Chondrocyte (in vitro differentiated cells): Measurements from ENCODE around the gene KIF21A. TPM values are rescaled to one million over a fixed set of nuclear protein-coding genes. Genes with fewer than 3 reads are reported as not detected.

Experiments
- DNase-seq: peaks from one replicate; pipeline ENCODE4 v3.0.0; 2021; ENCODE audit warnings: mixed read lengths, low spot score
- H3K27ac Mint-ChIP-seq: one replicate; pipeline ENCODE4 v1.8.0; 2021; ENCODE audit warnings: mild to moderate bottlenecking, moderate library complexity, mixed read lengths; ENCODE audit not compliant: unreplicated experiment
- H3K27me3 Mint-ChIP-seq: 2 replicates; pipeline ENCODE4 v1.8.0; 2021; ENCODE audit warnings: low read depth, mixed read lengths
- H3K36me3 Mint-ChIP-seq: 2 replicates; pipeline ENCODE4 v1.8.0; 2021; ENCODE audit warnings: low read depth, mixed read lengths
- H3K4me1 Mint-ChIP-seq: 2 replicates; pipeline ENCODE4 v1.8.0; 2021; ENCODE audit warnings: low read depth, mild to moderate bottlenecking, mixed read lengths
- H3K4me3 Mint-ChIP-seq: one replicate; pipeline ENCODE4 v1.8.0; 2021; ENCODE audit warnings: mild to moderate bottlenecking, moderate library complexity, mixed read lengths; ENCODE audit not compliant: unreplicated experiment
- H3K9me3 Mint-ChIP-seq: 2 replicates; pipeline ENCODE4 v1.8.0; 2021; ENCODE audit warnings: low read depth, mixed read lengths
- total RNA-seq: library from RNA; stranded (reverse); gene quantifications from 3 replicates; pipeline ENCODE4 v1.2.1, GENCODE V29; 2021
- TF ChIP-seq, protein P1 (sequence below): fragments of 200-600 bp; sonication (generic); IDR thresholded peaks from 2 replicates; pipeline ENCODE4 v1.5.0; 2021; ENCODE audit warnings: antibody characterized with exemption, mild to moderate bottlenecking, moderate library complexity

KIF21A gene
- total RNA-seq, 1 donor from 2014 or later: 9.4 TPM

DNA sequence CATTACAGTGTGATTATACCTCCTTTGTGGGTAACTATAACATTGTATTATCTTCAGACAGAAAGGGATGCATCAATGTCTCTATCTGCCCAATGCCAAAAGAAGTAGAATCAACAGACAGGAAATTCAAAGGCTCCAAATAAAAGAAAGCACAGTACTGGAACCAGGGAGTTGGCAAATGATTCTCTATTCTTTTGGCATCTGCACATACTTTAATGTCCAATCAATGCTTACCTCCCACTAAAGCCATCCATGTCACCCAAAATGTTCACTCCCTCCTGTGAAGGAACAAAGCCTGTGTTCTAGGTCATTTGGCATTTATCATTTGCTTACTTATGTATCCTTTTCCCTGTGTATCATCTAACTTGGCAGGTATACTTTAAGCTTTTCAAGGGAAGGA is 36.7 kb downstream of the KIF21A start:
- H3K27ac Mint-ChIP-seq: no peak overlapping the region
- no peaks in the 10 kb centered on the region for H3K36me3 Mint-ChIP-seq
- no peak overlapping the region for H3K4me3 Mint-ChIP-seq
- no peak for DNase-seq
- H3K4me1 Mint-ChIP-seq: peaks cover 13% of the 10 kb centered on the region
- TF ChIP-seq, protein P1, sequence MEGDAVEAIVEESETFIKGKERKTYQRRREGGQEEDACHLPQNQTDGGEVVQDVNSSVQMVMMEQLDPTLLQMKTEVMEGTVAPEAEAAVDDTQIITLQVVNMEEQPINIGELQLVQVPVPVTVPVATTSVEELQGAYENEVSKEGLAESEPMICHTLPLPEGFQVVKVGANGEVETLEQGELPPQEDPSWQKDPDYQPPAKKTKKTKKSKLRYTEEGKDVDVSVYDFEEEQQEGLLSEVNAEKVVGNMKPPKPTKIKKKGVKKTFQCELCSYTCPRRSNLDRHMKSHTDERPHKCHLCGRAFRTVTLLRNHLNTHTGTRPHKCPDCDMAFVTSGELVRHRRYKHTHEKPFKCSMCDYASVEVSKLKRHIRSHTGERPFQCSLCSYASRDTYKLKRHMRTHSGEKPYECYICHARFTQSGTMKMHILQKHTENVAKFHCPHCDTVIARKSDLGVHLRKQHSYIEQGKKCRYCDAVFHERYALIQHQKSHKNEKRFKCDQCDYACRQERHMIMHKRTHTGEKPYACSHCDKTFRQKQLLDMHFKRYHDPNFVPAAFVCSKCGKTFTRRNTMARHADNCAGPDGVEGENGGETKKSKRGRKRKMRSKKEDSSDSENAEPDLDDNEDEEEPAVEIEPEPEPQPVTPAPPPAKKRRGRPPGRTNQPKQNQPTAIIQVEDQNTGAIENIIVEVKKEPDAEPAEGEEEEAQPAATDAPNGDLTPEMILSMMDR: no peak
- no peaks in the 10 kb centered on the region for H3K9me3 Mint-ChIP-seq
- no peaks in the 10 kb centered on the region for H3K27me3 Mint-ChIP-seq

DNA sequence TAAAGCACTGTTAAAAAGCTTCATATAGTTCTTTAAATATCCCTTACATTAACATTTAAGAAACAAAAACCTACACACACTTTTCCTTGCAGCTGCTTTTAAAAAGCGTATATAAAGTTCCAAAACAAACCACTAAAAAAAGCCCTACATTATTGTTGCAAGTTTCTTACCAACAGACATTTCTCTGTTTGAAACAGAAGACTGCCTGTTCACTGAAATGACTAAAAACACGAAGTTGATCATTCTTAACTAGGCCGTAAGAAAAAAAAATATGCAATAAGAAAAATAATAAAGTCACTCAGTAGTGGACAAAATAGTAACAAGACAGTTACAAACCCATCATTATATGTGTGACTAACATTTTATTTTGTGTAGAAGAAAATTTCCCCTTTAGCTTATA is 37.3 kb downstream of the KIF21A start:
- Mint-ChIP-seq H3K4me1 (peaks cover 17% of the 10 kb centered on the region), H3K36me3 (no peaks in the 10 kb centered on the region), H3K4me3 (no peak overlapping the region), H3K9me3 (no peaks in the 10 kb centered on the region), H3K27ac (no peak overlapping the region), H3K27me3 (no peaks in the 10 kb centered on the region)
- TF ChIP-seq, protein P1: no peak
- no peak for DNase-seq

DNA sequence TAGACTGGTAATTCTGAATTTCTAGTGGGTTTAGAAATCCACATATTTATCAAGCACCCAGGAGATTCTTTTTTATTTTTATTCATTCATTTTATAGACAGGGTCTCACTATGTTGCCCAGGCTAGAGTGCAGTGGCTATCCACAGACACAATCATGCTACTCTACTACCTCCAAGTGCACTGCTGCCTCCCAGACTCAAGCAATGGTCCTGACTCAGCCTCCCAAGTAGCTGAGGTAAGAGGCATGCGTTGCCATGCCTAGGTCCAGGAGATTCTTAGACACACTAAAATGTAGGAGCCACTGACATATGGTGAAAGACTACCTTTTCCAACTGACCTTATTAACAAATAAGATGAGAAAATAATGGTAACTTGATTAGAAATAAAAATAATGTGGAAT is 38.9 kb downstream of the KIF21A start:
- no peak overlapping the region for H3K4me3 Mint-ChIP-seq
- no peak for DNase-seq
- no peaks in the 10 kb centered on the region for H3K27me3 Mint-ChIP-seq
- TF ChIP-seq, protein P1: no peak
- H3K36me3 Mint-ChIP-seq: no peaks in the 10 kb centered on the region
- peaks cover 17% of the 10 kb centered on the region for H3K4me1 Mint-ChIP-seq
- no peak overlapping the region for H3K27ac Mint-ChIP-seq
- H3K9me3 Mint-ChIP-seq: no peaks in the 10 kb centered on the region

DNA sequence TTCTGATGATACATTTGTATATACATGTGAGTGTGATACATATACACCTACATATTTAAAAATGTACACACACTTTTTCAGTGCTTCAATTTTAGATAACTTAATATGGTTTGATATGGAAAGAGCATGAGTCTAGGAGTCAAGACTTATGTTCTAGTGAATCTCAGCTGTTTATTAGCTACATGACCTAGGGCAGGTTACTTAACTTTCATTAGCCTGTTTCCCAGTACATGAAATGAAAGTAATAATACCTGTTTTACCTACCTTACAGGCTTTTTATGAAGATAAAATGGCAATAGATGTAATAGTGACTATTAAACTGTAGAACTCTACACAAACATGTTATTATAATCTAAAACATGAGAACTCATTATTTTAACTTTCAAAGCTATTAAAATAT is 39.5 kb downstream of the KIF21A start:
- H3K36me3 Mint-ChIP-seq: no peaks in the 10 kb centered on the region
- no peak overlapping the region for H3K27ac Mint-ChIP-seq
- no peaks in the 10 kb centered on the region for H3K27me3 Mint-ChIP-seq

DNA sequence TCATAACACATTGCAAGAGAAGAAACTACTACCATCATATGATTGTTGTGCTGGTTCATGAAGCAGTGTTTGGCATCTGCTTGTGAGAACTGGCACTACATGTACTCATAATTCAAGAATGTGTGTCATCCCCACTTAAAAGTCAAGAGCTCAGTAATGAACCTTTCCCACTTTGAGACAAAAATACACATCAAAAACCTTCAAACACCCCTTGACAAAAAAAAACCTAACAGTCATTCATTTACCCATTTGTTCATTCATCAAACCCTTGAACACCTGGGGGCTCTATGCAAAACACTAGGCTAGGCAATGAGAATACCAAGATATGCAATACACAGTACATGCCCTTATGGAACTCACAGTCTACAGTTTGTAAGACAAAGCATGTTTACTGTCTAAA is 40.0 kb downstream of the KIF21A start:
- no peaks in the 10 kb centered on the region for H3K9me3 Mint-ChIP-seq
- peaks cover 17% of the 10 kb centered on the region for H3K4me1 Mint-ChIP-seq
- no peaks in the 10 kb centered on the region for H3K27me3 Mint-ChIP-seq
- H3K4me3 Mint-ChIP-seq: no peak overlapping the region
- TF ChIP-seq, protein P1: no peak
- no peak overlapping the region for H3K27ac Mint-ChIP-seq
- H3K36me3 Mint-ChIP-seq: no peaks in the 10 kb centered on the region
- DNase-seq: no peak

More for the DNA sequence above, 39.5 kb downstream of the KIF21A start:
- Mint-ChIP-seq H3K4me1 (peaks cover 17% of the 10 kb centered on the region), H3K9me3 (no peaks in the 10 kb centered on the region), H3K4me3 (no peak overlapping the region)
- no peak for DNase-seq
- TF ChIP-seq, protein P1: no peak
